Fibroblast of skin of back (primary cell): Measurements from ENCODE around the gene DNTTIP2. TPM values are rescaled to one million over a fixed set of nuclear protein-coding genes. Genes with fewer than 3 reads are reported as not detected.
"Not testable (repeated sequence)": the region's sequence is repeated elsewhere in the genome, so short reads cannot be mapped to it uniquely, and the experiment has no call there.

Source experiments
- DNase-seq: peaks from one replicate; pipeline ENCODE4 v3.0.0-alpha.2; 2013
- polyA plus RNA-seq, 2 experiments: library from polyadenylated mRNA; unstranded; fragments of 120-200 nt; gene quantifications; one replicate each; pipeline ENCODE4 v1.2.1, GENCODE V29; 2013; ENCODE audit not compliant: insufficient read length in 2 of 2

Gene DNTTIP2, protein sequence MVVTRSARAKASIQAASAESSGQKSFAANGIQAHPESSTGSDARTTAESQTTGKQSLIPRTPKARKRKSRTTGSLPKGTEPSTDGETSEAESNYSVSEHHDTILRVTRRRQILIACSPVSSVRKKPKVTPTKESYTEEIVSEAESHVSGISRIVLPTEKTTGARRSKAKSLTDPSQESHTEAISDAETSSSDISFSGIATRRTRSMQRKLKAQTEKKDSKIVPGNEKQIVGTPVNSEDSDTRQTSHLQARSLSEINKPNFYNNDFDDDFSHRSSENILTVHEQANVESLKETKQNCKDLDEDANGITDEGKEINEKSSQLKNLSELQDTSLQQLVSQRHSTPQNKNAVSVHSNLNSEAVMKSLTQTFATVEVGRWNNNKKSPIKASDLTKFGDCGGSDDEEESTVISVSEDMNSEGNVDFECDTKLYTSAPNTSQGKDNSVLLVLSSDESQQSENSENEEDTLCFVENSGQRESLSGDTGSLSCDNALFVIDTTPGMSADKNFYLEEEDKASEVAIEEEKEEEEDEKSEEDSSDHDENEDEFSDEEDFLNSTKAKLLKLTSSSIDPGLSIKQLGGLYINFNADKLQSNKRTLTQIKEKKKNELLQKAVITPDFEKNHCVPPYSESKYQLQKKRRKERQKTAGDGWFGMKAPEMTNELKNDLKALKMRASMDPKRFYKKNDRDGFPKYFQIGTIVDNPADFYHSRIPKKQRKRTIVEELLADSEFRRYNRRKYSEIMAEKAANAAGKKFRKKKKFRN
- polyA plus RNA-seq (2013, experiment 1 of 2; ENCODE audit: insufficient read length), result 47.7 TPM
- 33.5 TPM for polyA plus RNA-seq (2013, experiment 2 of 2; ENCODE audit: insufficient read length)

DNA sequence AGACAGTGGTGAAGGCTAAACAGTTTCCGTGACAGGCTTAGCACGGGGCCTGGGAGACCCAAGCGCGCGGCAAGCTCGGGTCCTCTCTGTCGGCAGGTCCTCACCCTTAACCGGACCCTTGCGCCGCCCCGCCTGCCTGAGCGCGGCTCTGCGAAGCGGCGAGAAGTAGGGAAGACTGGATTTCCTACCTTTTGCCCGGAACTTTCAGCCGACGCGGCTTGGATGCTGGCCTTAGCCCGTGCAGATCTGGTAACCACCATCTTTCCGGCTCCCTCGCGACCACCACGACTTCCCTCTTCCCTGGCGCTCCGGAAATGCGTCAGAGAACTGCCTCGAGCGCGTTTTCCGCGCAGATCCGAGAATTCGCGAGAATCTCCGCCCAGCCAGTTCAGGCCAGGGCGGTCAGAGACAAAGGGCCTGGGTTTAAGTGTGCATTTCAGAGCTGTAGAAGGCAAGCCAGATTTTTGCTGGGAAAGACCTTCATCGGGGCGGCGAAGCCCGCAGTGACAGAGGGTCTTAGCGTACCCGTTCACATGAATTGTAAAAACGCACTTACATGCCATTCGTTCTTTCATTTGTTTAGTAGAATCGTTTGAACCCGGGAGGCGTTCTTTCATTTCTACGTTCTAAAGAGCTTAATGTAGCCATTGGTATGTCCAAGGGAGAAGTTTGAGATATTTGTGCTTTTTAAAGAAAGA is at the start of gene DNTTIP2:
Gene DNTTIP2, minus strand, starts transcription at position 318 of the 698 bp plus-strand sequence. Its CDS starts 58 bp downstream, at position 260.
- DNase-seq, result peak; percentile 94

DNA sequence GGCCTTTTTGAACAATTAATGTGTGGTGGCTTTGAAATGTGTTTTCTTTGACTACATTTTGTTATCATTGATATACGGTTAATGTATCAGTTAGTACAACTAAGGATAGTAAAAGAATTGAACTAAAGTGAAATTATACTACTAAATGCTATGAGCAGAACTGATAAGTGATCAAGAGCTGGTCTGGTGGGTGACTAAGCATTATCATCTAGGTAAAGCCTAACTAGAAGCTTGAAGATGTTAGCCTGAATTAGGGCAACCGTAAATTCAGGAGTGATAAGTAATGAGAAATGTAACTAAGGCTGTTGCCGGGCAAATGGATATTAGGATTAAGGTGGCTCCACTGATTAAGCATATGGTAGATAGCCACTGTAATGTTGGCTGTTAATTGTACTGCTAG is 46.2 kb upstream of the DNTTIP2 start:
- DNase-seq, result no peak

DNA sequence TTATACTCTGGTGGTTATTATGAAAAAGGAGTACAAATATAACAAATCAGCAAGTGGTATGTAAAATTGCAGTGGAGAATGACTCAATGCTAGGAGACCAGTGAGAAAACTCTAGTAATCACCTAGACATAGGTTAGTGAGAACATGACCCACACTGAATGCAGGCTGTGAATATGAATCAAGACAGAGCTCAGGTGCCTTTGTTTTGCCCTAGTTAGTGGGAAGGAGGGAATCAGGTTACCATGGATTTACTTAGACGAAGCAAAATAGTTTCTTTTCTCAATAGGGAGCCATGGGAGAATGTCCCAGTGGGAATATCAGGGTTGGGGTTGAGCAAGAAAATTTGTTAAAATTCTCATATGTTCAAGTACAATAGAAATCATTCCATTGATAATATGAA is 40.8 kb upstream of the DNTTIP2 start:
- DNase-seq, result no peak

DNA sequence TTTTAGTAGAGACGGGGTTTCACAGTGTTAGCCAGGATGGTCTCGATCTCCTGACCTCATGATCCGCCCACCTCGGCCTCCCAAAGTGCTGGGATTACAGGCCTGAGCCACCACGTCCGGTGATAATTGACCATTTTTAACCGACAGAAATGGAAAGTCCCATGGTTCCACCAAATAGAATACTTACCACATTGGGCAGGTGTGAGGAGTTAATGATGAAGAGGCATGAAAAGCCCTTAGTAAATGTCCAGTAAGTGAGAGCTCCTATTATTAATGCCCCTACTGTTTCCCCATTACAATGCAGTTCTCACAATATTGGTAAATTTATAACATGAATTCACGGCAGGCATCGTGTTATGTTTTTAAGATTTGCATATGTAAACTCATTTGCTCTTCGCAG is 38.3 kb upstream of the DNTTIP2 start:
- no peak for DNase-seq

DNA sequence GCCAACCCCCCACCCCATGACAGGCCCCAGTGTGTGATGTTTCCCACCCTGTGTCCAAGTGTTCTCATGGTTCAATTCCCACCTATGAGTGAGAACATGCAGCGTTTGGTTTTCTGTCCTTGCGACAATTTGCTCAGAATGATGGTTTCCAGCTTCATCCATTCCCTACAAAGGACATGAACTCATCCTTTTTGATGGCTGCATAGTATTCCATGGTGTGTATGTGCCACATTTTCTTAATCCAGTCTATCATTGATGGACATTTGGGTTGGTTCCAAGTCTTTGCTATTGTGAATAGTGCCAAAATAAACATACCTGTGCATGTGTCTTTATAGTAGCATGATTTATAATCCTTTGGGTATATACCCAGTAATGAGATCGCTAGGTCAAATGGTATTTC is 31.9 kb upstream of the DNTTIP2 start:
- DNase-seq, result not testable (repeated sequence)

DNA sequence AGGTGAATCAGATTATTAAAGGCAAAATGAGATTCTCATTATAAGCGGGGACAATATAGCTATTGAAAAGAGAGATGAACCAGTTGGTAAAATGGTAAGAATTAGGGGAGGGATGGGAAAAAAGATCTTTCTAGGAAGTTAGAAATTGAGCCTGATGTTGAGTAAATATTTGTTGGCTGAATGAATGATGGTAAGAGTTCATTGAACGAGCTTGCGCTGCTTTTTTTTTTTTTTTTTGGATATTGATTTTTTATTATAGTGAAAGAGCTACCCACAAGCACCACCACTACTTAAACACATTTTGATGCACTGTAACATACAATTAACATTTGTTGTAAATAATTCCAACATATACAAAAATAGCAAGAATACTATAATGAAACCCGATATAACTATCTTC is 31.3 kb upstream of the DNTTIP2 start:
- DNase-seq, result no peak

DNA sequence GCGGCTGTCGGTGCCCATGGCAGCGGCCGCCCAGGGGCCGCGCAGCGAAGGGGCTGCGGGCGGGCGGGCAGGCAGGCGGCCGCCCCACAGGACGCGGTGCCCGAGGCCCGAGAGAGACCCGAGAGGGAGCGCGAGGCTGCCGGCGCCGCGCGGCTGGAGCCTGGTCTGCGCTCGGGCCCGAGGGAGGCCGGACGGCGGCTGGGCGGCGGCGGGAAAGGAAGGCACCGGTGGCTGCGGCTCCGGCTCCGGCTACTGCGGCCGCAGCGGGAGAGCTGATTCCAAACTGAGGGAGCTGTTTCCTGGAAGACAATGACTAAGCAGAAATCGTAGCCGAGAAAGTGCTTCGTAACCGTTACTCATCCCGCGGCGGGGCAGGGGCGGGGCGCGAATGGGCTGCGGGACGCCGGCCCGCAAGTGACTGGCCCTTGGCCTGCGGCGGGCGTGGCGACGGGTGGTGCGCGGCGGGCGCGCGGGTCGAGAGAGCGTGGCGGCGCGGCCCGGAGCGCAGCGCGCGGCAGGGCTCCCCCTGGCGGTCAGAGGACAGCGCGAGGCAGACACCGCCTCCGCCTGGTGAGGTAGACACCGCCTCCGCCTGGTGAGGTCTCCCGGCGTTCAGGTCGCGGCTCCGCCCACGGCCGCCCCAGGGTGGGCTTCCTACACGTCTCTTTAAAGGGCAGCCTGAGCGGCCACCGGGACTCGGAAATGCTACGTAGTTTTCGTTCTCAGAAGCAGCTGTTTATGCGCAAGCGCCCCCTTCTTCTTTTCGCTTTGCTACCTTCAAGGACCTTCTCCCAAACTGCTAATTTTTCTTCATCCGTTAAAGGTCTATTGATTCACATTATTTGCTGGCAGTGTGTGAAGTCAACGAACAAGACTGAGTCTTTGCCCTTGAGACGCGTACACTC is 30.4 kb upstream of the DNTTIP2 start, which contains the start of gene GCLM:
Gene GCLM, minus strand, starts transcription at position 285 of the 905 bp plus-strand sequence. Its CDS starts 267 bp downstream, at position 18.
- peak; percentile 94 for DNase-seq

DNA sequence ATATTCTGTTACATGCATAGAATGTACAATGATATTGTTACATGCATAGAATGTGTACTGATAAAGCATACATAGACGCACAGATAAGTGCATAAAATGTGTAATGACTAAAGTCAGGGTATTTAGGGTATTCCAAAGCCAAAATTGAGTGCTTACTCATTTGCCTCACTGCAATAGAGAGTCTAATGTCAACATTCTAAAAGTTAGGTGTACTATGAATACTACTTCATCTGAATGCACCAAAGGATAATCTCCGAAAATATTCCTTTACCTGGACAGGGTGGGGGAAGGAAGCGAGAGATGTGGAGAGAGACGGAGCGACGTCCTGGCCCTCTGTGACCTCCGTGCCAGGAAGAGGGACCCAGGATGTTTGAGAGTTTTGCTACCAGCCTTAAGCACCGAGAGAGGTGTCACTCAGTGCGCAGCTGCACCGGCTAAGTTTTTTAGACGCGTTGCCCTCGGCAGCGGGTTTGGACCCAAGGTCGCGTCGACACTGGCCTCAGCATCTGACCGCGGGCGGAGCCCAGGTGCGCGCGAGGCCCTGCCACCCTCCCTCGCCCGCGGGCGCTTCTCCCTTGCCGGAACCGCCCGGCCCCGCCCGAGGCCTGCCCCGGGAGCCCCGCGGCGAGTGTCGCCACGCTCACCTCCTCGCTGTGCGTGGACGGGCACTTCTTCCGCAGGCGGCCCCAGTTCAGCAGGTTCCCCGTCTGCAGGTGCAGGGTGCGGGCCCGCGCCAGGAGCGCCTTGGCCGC is 29.6 kb upstream of the DNTTIP2 start:
- DNase-seq, result peak; percentile 21

DNA sequence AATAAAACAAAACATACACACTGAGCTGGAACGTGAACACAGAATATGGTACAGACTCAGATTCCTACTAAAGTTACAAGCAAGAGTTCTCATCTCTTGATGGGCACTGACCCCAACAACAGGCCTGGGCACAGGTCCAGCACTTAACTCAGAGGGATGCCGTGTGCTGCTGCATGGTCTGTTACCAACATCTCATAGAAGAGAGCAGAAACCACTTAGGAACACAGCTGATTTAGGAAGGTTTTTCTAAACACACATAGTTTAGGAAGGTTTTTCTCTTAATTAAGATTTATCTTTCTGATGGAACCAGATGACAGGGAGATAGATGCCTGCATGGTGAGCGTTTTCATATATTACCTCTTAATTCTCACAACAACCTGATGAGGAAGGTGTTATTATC is 28.7 kb upstream of the DNTTIP2 start:
- peak; percentile 48 for DNase-seq

DNA sequence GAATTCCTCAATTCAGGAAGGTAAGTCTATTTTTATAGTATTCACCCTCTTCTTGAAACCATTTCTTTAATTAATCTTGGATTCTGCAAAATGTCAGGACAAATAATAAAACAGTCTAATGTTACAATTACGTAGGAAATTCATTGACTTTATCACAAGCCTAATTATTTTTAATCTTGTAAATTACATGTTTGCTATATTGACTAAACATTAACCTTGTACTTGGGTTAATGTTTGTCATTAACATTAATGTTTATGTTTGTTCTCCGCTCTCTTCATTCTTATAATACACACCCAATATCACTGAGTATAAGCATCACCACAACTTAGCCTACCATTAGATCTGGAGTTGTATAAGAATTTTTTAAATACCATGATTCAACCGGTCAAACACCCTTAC is 27.5 kb upstream of the DNTTIP2 start:
- no peak for DNase-seq

DNA sequence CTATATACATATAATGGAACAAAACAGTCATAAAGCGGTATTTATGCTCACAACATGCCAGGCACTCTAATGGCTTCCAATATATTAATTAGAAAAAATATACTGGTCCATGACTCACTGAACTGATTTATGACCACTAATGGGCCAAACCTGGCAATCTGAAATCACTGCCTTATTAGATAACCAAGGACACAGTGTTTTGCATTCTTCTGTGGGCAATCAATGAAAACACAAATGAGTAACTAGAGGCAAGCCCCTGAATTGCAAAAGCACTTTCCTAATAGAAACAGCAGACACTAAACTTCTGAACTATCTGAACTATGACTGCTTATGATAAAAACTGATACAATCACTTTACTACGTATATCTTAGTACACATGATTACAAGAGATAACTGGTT is 26.7 kb upstream of the DNTTIP2 start:
- peak; percentile 6 for DNase-seq

DNA sequence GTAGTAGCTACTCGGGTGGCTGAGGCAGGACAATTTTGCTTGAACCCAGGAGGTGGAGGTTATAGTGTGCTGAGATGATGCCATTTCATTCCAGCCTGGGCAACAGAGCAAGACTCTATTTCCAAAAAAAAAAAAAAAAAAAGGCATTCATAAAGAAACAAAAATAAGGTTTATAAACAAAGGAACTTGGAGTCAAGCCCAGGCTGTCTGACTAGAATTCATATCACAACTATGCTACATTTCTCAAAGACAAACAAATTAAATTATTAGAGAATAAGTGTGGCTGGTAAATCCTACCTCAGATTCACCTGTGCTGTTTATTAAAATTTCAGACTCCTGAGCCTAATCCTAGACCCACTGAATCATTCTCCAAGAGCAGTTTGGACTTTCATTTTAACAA is 26.0 kb upstream of the DNTTIP2 start:
- peak; percentile 19 for DNase-seq

DNA sequence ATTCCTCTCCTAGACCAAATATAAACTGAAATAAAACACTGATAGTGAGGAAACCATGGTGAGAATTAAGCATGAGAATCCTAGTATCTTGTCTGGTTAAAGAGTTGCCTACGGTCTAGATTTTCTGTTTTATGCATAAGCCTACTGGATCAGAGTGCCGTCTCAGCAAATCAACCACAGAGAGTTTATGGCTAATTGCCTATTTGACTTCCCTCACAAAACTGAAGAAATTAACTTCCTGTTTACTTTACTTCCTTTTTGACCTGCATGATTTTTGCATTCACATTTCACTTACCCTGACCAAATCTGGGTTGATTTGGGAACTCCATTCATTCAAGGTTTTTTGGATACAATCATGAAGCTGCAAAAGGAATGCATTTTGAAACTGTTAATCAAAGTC is 25.2 kb upstream of the DNTTIP2 start:
- DNase-seq, result no peak

DNA sequence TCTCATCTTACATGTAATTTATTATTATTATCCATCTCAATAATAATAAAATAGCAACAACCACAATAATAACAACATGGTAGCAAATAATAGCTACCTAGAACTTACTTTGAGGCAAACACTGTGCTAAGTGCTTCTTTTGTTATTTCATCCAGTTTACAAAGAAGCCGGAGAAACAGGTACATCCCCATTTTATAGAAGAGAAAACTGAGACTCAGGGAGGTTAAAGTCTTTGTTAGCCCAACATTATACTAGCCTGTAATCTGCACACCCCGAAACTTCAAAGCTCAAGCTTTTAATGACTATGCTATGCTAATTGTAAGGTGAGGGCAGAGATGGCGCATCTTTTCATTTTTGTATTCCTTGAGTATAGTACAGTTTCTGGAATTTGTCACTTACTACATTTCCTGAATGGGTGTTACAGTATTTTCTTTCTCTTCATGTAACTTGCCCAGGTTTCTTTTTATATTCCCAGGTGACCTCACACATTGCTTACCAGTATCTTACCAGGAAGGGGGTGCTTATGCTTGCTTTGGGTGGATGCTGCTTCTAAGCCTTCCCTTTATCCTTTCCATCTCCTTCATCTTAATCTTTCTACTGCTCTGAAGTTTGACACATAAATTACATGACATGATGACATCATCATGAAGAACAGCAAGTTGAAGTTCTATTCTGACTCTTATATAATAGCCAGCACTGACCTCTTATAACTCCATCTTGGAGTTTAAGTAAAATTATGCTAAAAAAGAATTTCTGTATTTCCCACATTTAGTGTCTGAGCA is 21.9 kb upstream of the DNTTIP2 start:
- no peak for DNase-seq

DNA sequence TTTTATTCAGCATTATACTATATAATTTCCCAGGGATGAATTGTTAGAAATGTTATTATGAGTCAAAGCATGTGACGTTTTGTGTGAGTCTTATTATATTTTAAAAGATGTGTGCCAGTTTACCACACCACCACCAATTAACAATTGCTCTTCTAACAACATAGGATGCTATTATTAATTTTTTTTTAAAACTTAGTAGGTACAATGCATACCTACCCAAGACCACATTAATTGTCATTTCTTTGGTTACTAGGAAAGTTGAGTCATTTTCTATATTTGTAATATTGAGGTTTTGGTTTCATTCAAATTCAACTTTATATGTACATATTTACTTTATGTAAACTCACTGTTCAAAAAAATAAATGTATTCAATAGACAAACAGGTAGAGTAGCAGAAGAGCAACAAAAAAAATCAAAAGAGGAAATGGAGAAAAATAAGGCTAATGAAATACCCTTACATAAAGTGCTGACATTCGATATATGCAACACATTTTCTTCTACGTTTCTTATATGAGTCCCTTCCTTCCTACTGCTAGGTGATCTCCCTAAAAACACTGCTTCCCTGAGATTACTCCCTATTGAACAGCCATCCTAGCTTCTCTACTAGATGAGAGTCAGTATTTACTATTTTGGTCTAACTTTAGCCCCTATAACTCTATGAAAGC is 20.7 kb upstream of the DNTTIP2 start:
- no peak for DNase-seq

DNA sequence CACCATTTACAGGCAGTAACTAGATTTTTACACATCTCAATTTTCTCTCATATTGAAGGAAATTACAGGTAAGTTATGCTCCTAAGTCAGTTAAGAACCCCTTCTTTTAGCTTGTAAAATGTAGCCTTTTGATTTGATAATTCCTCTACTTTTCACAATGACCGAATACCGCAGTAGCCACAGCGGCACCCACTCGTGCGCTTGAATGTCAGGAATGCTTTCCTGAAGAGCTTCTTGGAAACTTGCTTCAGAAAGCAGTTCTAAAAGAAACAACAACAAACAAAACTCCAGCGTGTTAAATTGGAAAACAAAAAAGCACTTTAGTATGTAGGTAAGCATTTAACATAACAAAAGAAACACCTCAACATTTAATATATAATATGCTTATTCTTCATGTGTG is 9.9 kb upstream of the DNTTIP2 start:
- no peak for DNase-seq

DNA sequence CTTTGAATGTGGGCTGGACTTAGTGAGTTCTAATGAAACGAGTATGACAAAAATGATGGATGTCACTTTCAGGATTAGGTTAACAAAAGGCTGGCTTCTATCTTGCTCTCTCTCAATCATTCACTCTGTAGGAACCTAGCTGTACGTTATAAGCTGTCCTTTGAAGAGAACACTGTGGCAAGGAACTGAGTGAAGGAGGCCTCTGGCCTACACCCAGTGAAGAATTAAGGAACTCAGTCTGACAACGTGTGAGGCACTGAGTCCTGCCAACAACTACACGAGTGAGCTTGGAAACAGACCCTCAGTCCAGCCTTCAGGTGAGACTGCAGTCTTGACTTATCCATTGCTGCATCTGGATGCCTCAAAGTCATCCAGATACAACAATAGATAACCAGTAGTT is 3.3 kb upstream of the DNTTIP2 start:
- no peak for DNase-seq

DNA sequence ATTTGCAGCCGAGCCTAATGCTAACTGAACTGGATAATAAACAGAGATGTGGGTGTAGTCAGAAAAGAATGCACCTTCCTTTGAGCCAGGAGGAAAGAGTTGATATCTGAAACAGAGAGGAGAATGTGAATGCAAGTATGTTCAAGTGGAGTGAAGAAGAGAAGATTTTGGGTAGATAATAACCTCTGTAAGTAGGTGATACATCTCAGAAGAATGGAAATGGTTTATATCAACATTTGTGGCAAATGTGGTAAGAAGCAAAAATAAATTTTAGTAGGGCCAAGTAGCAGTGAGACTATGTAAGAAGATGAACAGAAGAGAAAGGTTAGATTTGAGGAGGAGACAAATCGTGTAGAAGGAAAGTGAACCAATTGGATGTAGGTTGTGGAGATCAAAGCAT is 1.7 kb upstream of the DNTTIP2 start:
- DNase-seq, result peak; percentile 12

DNA sequence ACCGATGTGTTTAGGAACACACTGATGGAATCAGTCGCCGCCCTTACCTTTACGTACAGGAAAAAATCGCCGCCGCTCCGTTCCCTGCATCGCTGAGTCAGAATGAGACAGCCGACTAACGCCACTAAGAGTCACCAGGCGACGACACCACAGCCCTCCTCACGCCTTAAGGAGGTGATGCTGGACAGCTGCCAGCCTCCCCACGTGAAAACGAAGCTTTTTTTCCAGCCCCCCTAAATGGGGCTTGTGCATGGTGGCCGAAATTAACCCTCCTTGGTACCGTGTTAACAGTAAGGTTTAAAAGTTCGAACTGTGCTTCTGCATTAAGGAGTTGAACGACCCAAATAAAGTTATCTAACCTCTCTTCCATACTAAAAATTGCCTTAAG is 511 bp downstream of the DNTTIP2 start:
- peak; percentile 56 for DNase-seq

DNA sequence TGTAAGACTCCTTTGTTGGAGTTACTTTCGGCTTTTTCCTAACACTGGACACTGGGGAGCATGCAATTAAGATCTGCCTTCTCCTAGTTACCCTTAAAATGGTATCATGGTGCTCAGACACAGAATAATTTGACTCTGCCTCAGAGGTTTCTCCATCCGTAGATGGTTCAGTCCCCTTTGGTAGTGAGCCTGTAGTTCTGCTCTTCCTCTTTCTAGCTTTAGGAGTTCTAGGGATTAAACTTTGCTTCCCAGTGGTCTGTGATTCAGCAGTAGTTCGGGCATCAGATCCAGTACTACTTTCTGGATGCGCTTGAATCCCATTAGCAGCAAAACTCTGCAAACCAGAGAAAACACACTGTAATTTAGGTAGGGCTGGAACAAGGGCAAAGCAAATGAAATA is 1.5 kb downstream of the DNTTIP2 start:
- DNase-seq, result no peak
